HepG2 (cell line): ENCODE data around the gene TALDO1. TPM values are rescaled to one million over a fixed set of nuclear protein-coding genes. Genes with fewer than 3 reads are reported as not detected.

Experiments used
- BCL3 ChIP-seq: sonication (generic); formaldehyde crosslinking; IDR thresholded peaks from 2 replicates; pipeline ENCODE4 v1.5.1; 2020; ENCODE audit warnings: mild to moderate bottlenecking, missing genetic modification reagents, moderate library complexity
- CHD4 ChIP-seq: fragments of 200-600 bp; sonication (generic); IDR thresholded peaks from 2 replicates; pipeline ENCODE4 v1.7.0; 2017; ENCODE audit warnings: mild to moderate bottlenecking, low read length, borderline replicate concordance
- CREBL2 ChIP-seq: sonication (generic); formaldehyde crosslinking; IDR thresholded peaks from 2 replicates; pipeline ENCODE4 v1.8.1; 2023; ENCODE audit warnings: missing genetic modification reagents, mild to moderate bottlenecking, borderline replicate concordance
- ELK4 ChIP-seq: sonication (generic); formaldehyde crosslinking; IDR thresholded peaks from 2 replicates; pipeline ENCODE4 v1.9.0; 2021; ENCODE audit warnings: missing genetic modification reagents, borderline replicate concordance
- ETV5 ChIP-seq: IDR thresholded peaks from 2 replicates; pipeline ENCODE4 v1.6.1; 2018; ENCODE audit warnings: missing biosample characterization, missing genetic modification reagents, inconsistent platforms, borderline replicate concordance
- HMGXB3 ChIP-seq: sonication (generic); formaldehyde crosslinking; IDR thresholded peaks from 2 replicates; pipeline ENCODE4 v1.4.0; 2020; ENCODE audit warnings: missing genetic modification reagents, borderline replicate concordance
- NFE2L1 ChIP-seq: sonication (generic); formaldehyde crosslinking; IDR thresholded peaks from 2 replicates; pipeline ENCODE4 v1.4.0; 2020; ENCODE audit warnings: missing genetic modification reagents, mild to moderate bottlenecking, borderline replicate concordance
- NRL ChIP-seq: sonication (generic); formaldehyde crosslinking; IDR thresholded peaks from 2 replicates; pipeline ENCODE4 v1.5.0; 2020; ENCODE audit warnings: missing genetic modification reagents, mild to moderate bottlenecking, moderate library complexity, borderline replicate concordance
- POGZ ChIP-seq: sonication (generic); formaldehyde crosslinking; IDR thresholded peaks from 2 replicates; pipeline ENCODE4 v1.4.0; 2020; ENCODE audit warnings: mild to moderate bottlenecking, missing genetic modification reagents
- SNAPC4 ChIP-seq: sonication (generic); formaldehyde crosslinking; IDR thresholded peaks from 2 replicates; pipeline ENCODE4 v1.4.0; 2020; ENCODE audit warnings: mild to moderate bottlenecking, missing genetic modification reagents
- ZBTB3 ChIP-seq: sonication (generic); formaldehyde crosslinking; IDR thresholded peaks from 2 replicates; pipeline ENCODE4 v1.4.0; 2020; ENCODE audit warnings: low read depth, mild to moderate bottlenecking, moderate library complexity, missing genetic modification reagents, borderline replicate concordance
- ZNF430 ChIP-seq: sonication (generic); formaldehyde crosslinking; IDR thresholded peaks from 2 replicates; pipeline ENCODE4 v1.9.0; 2021; ENCODE audit warnings: mild to moderate bottlenecking, missing genetic modification reagents
- ZNF746 ChIP-seq: sonication (generic); formaldehyde crosslinking; IDR thresholded peaks from 2 replicates; pipeline ENCODE4 v1.8.0; 2022; ENCODE audit warnings: mild to moderate bottlenecking, missing genetic modification reagents
- polyA plus RNA-seq, 8 experiments: library from polyadenylated mRNA; depleted of rRNA in 3 of 8; stranded (reverse) in 7 of 8; unstranded in 1 of 8; fragments of >200 nt; fragmentation: Illumina TruSeq in 4 of 8; extraction: Trizol in 4 of 8; gene quantifications; 2 replicates each; pipeline versions ENCODE4 v1.2.1 to v1.2.3, GENCODE V29; 2011 to 2016; ENCODE audit warnings: low read depth in 4 of 8, missing spikeins in 1 of 8, mixed read lengths in 1 of 8; ENCODE audit not compliant: insufficient read depth in 1 of 8
- total RNA-seq, 5 experiments: library from RNA; depleted of rRNA; stranded (reverse); fragments of >200 nt; fragmentation: Illumina TruSeq; extraction: Trizol; gene quantifications; 2 replicates each; pipeline ENCODE4 v1.2.3, GENCODE V29; 2016; ENCODE audit warnings: low read depth in 1 of 5

The TALDO1 gene
- total and polyA plus RNA-seq, 2 of the 13 experiments (the other 11 are each of a cell fraction or from before 2014, with no cell fraction given), result 107 to 240 TPM

- TF ChIP-seq ELK4 (CRISPR knock-in tag) (no peak), BCL3 (no peak), ZNF430 (CRISPR knock-in tag) (no peak), NRL (CRISPR knock-in tag) (no peak), HMGXB3 (CRISPR knock-in tag) (no peak), CREBL2 (CRISPR knock-in tag) (no peak), POGZ (CRISPR knock-in tag) (no peak), ZBTB3 (CRISPR knock-in tag) (no peak), ZNF746 (CRISPR knock-in tag) (no peak), NFE2L1 (no peak), ETV5 (CRISPR knock-in tag) (0 out of 2 replicates have a peak, but pooled peaks have one; percentile 4), CHD4 (no peak), SNAPC4 (CRISPR knock-in tag) (no peak)
Measured at GRCh38 chr11:778976-779954, 32.0 kb downstream of the TALDO1 start (continued).
